ENCODE measurements around the gene PDCD10. TPM values are rescaled to one million over a fixed set of nuclear protein-coding genes. Genes with fewer than 3 reads are reported as not detected.

Gene PDCD10
- 56.6 to 59.2 TPM (median 57.5 TPM) in 5 replicates for total RNA-seq (2022; extraction: Qiagen RNA extraction)

GRCh38 chr3:167734498-167735232, at the start of gene PDCD10:
TSS of gene PDCD10 (minus strand) at chr3:167734892. CDS start at chr3:167720157, 14,735 bp downstream.

GRCh38 chr3:167735233-167736138, 794 bp upstream of the PDCD10 start, which contains the start of gene SERPINI1:
TSS of gene SERPINI1 (plus strand) at chr3:167735721. CDS start at chr3:167789129, 53,408 bp downstream.

GRCh38 chr3:167653760-167654159, 80.9 kb downstream of the PDCD10 start, which contains the start of gene WDR49:
TSS of gene WDR49 (minus strand) at chr3:167653942. CDS start at chr3:167653425, 517 bp downstream.

Other genes starting within 250 kb of the PDCD10 start
- gene WDR49, start 81.0 kb downstream of the PDCD10 start, total RNA-seq (2022; extraction: Qiagen RNA extraction), result not detected in 5 replicates
- 2.2 to 3.6 TPM (median 2.4 TPM) in 5 replicates for gene SERPINI1, start 829 bp upstream of the PDCD10 start, total RNA-seq (2022; extraction: Qiagen RNA extraction)